Skin of body (tissue), 2 donors: ENCODE measurements around the gene CRYBG3. TPM values are rescaled to one million over a fixed set of nuclear protein-coding genes. Genes with fewer than 3 reads are reported as not detected.
"Not testable (repeated sequence)": the region's sequence is repeated elsewhere in the genome, so short reads cannot be mapped to it uniquely, and the experiment has no call there.

Experiments
- DNase-seq: peaks from one replicate; lab custom pipeline; 2025; lab: John Stamatoyannopoulos, UW
- total RNA-seq: library from RNA; depleted of rRNA; stranded (reverse); fragments of >200 nt; gene quantifications from one replicate; pipeline ENCODE4 v1.2.3, GENCODE V29; 2014

Gene CRYBG3
- total RNA-seq = 49.5 TPM

- DNase-seq = peak; percentile 79
Measured at GRCh38 chr3:97821774-97822358, at the start of gene CRYBG3. CRYBG3 (plus strand) TSS chr3:97822011; CDS start chr3:97822207, 196 bp downstream.

- DNase-seq = no peak
Measured at GRCh38 chr3:97772926-97773325, 48.9 kb upstream of the CRYBG3 start.

- no peak for DNase-seq
Measured at GRCh38 chr3:97778152-97778551, 43.7 kb upstream of the CRYBG3 start.

GRCh38 chr3:97793420-97794019, 28.3 kb upstream of the CRYBG3 start:
- peak; percentile 38 for DNase-seq

- DNase-seq = no peak
Measured at GRCh38 chr3:97795951-97796350, 25.9 kb upstream of the CRYBG3 start.

- DNase-seq = no peak
Measured at GRCh38 chr3:97804471-97804870, 17.3 kb upstream of the CRYBG3 start.

GRCh38 chr3:97810779-97811390, 10.9 kb upstream of the CRYBG3 start:
- DNase-seq = no peak

- DNase-seq = no peak
Measured at GRCh38 chr3:97815149-97815917, 6.5 kb upstream of the CRYBG3 start.

- DNase-seq = no peak
Measured at GRCh38 chr3:97816811-97817210, 5.0 kb upstream of the CRYBG3 start.

GRCh38 chr3:97817965-97818364, 3.8 kb upstream of the CRYBG3 start:
- DNase-seq = peak; percentile 42

GRCh38 chr3:97820780-97821179, 1.0 kb upstream of the CRYBG3 start:
- no peak for DNase-seq

- peak; percentile 47 for DNase-seq
Measured at GRCh38 chr3:97821287-97821773, 481 bp upstream of the CRYBG3 start.

- DNase-seq = no peak
Measured at GRCh38 chr3:97822359-97822775, 556 bp downstream of the CRYBG3 start.

GRCh38 chr3:97823046-97824004, 1.5 kb downstream of the CRYBG3 start:
- peak; percentile 44 for DNase-seq

GRCh38 chr3:97825101-97825500, 3.3 kb downstream of the CRYBG3 start:
- DNase-seq = peak; percentile 28

GRCh38 chr3:97827741-97828471, 6.1 kb downstream of the CRYBG3 start:
- DNase-seq = no peak

GRCh38 chr3:97829198-97829597, 7.4 kb downstream of the CRYBG3 start:
- DNase-seq = no peak

GRCh38 chr3:97830638-97831037, 8.8 kb downstream of the CRYBG3 start:
- no peak for DNase-seq

- no peak for DNase-seq
Measured at GRCh38 chr3:97831140-97831539, 9.3 kb downstream of the CRYBG3 start.

- not testable (repeated sequence) for DNase-seq
Measured at GRCh38 chr3:97833184-97833583, 11.4 kb downstream of the CRYBG3 start.
